K562 (cell line): Measurements from ENCODE around the gene PLEKHN1. TPM values are rescaled to one million over a fixed set of nuclear protein-coding genes. Genes with fewer than 3 reads are reported as not detected.

Source experiments
- ASH1L ChIP-seq: fragments of 450-650 bp; IDR thresholded peaks from 2 replicates; pipeline ENCODE4 v1.6.1; 2018; ENCODE audit warnings: borderline replicate concordance, mild to moderate bottlenecking, low read depth; ENCODE audit not compliant: partially characterized antibody
- CC2D1A ChIP-seq: fragments of 450-650 bp; IDR thresholded peaks from 2 replicates; pipeline ENCODE4 v1.6.1; 2017; ENCODE audit warnings: mild to moderate bottlenecking
- E2F4 ChIP-seq: sonication (generic); formaldehyde crosslinking; IDR thresholded peaks from 2 replicates; pipeline ENCODE4 v1.8.0; 2022; ENCODE audit warnings: mild to moderate bottlenecking, low read depth, missing genetic modification reagents
- MCM2 ChIP-seq: fragments of 450-650 bp; IDR thresholded peaks from 2 replicates; pipeline ENCODE4 v1.6.1; 2017; ENCODE audit warnings: low read depth, mild to moderate bottlenecking
- RBM17 ChIP-seq: fragments of 200-400 bp; formaldehyde crosslinking; IDR thresholded peaks from 2 replicates; pipeline ENCODE4 v1.6.1; 2017; ENCODE audit warnings: low read depth, mild to moderate bottlenecking, low read length, borderline replicate concordance
- SAP30 ChIP-seq: fragments of 200-600 bp; sonication (generic); IDR thresholded peaks from 2 replicates; pipeline ENCODE4 v1.6.1; 2012; ENCODE audit warnings: borderline replicate concordance, low read depth, mild to moderate bottlenecking, moderate library complexity, low read length, control low read depth, inconsistent platforms; ENCODE audit not compliant: insufficient read depth, poor library complexity, severe bottlenecking
- SIX5 ChIP-seq, 2 experiments: IDR thresholded peaks; 2 replicates each; pipeline ENCODE4 v1.6.1; 2011; ENCODE audit warnings: low read length in 2 of 2, borderline replicate concordance in 1 of 2, low read depth in 1 of 2, mild to moderate bottlenecking in 1 of 2, moderate library complexity in 1 of 2; ENCODE audit not compliant: insufficient read depth in 1 of 2
- TEAD4 ChIP-seq, 2 experiments: sonication (generic) in 1 of 2; formaldehyde crosslinking in 1 of 2; IDR thresholded peaks; 2 replicates each; pipeline versions ENCODE4 v1.6.1 to v1.8.0; 2012 to 2022; ENCODE audit warnings: borderline replicate concordance in 1 of 2, inconsistent platforms in 1 of 2, low read length in 1 of 2, mild to moderate bottlenecking in 1 of 2, missing genetic modification reagents in 1 of 2
- ZNF124 ChIP-seq: sonication (generic); formaldehyde crosslinking; IDR thresholded peaks from 2 replicates; pipeline ENCODE4 v1.8.1; 2022; ENCODE audit warnings: missing genetic modification reagents
- ZNF143 ChIP-seq: sonication (generic); formaldehyde crosslinking; IDR thresholded peaks from 2 replicates; pipeline ENCODE4 v1.9.0; 2022; ENCODE audit warnings: mild to moderate bottlenecking, missing genetic modification reagents
- ZNF384 ChIP-seq: IDR thresholded peaks from 2 replicates; pipeline ENCODE4 v1.6.1; 2012; ENCODE audit warnings: low read depth, low read length, improper control_type of control experiment
- polyA plus RNA-seq, 8 experiments: library from polyadenylated mRNA; depleted of rRNA in 4 of 8; stranded (reverse) in 5 of 8; unstranded in 3 of 8; fragments of >200 nt; fragmentation: Nextera tagmentation in 2 of 8; fragmentation: Illumina TruSeq in 1 of 8; extraction: Ambion mirVana in 2 of 8; extraction: Trizol in 1 of 8; gene quantifications; 2 replicates each; pipeline versions ENCODE4 v1.2.1 to v1.2.3, GENCODE V29; 2011 to 2014; ENCODE audit warnings: inconsistent platforms in 1 of 8, missing spikeins in 1 of 8
- total RNA-seq, 7 experiments: library from RNA; depleted of rRNA in 6 of 7; stranded (reverse); fragments of >200 nt in 6 of 7; fragmentation: Illumina TruSeq in 2 of 7; extraction: Trizol in 2 of 7; gene quantifications; 2 replicates each; pipeline versions ENCODE4 v1.2.1 to v1.2.3, GENCODE V29; 2011 to 2021; ENCODE audit warnings: low replicate concordance in 1 of 7
- TF ChIP-seq, protein P1 (sequence below): fragments of 200-600 bp; sonication (generic); IDR thresholded peaks from one replicate; pipeline ENCODE4 v1.6.1; 2012; ENCODE audit warnings: mild to moderate bottlenecking, low read depth, low read length, inconsistent platforms

PLEKHN1 gene
- total and polyA plus RNA-seq, 9 of the 15 experiments (the other 6 are each of a cell fraction or from before 2014, with no cell fraction given) = 0.07 to 1.5 (median 0.13) TPM; not detected in 2

DNA sequence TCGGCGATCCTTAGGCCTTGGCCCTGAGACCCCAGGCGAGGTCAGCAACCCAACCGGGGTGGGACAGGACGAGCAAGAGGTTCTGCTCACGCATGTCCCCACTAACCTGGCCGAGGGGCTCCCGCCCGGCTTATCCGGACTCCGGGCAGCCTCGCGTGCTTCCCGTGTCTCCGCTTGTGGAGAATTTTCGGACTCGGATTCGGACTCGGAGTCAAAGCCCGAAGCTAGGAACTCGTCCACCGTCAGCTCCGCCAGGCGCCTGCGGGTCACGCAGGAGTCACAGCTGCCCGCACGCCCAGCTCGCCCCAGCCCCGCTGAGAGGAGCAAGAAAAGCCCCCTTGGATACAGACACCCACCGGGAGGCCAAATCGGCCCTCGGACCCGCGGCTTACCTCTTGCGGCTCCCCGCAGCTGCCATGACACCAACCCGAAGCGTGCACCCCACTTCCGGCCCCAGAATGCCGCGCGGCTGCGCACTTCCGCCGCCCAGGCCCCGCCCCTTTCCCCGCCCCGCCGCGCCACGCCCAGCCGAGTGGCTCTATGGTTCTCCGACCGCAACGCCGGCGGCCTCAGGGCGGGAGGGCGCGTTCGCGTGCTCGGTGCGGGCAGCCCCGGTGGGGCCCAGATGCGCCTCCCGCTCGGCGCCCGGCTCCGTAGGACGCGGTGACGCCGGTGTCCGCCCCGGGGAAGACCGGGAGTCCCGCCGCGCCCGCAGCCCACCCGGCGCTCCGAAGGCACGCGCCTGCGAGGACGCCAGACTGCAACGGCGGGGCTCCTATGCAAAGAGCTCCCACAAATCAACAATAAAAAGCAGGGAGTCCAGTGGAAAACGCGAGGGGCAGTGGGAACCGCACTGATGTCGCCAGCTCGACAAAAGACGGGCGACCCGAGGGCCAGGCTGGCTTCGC, 7.2 kb upstream of the PLEKHN1 start, which contains the start of gene NOC2L (continued):
- TF ChIP-seq, protein P1, sequence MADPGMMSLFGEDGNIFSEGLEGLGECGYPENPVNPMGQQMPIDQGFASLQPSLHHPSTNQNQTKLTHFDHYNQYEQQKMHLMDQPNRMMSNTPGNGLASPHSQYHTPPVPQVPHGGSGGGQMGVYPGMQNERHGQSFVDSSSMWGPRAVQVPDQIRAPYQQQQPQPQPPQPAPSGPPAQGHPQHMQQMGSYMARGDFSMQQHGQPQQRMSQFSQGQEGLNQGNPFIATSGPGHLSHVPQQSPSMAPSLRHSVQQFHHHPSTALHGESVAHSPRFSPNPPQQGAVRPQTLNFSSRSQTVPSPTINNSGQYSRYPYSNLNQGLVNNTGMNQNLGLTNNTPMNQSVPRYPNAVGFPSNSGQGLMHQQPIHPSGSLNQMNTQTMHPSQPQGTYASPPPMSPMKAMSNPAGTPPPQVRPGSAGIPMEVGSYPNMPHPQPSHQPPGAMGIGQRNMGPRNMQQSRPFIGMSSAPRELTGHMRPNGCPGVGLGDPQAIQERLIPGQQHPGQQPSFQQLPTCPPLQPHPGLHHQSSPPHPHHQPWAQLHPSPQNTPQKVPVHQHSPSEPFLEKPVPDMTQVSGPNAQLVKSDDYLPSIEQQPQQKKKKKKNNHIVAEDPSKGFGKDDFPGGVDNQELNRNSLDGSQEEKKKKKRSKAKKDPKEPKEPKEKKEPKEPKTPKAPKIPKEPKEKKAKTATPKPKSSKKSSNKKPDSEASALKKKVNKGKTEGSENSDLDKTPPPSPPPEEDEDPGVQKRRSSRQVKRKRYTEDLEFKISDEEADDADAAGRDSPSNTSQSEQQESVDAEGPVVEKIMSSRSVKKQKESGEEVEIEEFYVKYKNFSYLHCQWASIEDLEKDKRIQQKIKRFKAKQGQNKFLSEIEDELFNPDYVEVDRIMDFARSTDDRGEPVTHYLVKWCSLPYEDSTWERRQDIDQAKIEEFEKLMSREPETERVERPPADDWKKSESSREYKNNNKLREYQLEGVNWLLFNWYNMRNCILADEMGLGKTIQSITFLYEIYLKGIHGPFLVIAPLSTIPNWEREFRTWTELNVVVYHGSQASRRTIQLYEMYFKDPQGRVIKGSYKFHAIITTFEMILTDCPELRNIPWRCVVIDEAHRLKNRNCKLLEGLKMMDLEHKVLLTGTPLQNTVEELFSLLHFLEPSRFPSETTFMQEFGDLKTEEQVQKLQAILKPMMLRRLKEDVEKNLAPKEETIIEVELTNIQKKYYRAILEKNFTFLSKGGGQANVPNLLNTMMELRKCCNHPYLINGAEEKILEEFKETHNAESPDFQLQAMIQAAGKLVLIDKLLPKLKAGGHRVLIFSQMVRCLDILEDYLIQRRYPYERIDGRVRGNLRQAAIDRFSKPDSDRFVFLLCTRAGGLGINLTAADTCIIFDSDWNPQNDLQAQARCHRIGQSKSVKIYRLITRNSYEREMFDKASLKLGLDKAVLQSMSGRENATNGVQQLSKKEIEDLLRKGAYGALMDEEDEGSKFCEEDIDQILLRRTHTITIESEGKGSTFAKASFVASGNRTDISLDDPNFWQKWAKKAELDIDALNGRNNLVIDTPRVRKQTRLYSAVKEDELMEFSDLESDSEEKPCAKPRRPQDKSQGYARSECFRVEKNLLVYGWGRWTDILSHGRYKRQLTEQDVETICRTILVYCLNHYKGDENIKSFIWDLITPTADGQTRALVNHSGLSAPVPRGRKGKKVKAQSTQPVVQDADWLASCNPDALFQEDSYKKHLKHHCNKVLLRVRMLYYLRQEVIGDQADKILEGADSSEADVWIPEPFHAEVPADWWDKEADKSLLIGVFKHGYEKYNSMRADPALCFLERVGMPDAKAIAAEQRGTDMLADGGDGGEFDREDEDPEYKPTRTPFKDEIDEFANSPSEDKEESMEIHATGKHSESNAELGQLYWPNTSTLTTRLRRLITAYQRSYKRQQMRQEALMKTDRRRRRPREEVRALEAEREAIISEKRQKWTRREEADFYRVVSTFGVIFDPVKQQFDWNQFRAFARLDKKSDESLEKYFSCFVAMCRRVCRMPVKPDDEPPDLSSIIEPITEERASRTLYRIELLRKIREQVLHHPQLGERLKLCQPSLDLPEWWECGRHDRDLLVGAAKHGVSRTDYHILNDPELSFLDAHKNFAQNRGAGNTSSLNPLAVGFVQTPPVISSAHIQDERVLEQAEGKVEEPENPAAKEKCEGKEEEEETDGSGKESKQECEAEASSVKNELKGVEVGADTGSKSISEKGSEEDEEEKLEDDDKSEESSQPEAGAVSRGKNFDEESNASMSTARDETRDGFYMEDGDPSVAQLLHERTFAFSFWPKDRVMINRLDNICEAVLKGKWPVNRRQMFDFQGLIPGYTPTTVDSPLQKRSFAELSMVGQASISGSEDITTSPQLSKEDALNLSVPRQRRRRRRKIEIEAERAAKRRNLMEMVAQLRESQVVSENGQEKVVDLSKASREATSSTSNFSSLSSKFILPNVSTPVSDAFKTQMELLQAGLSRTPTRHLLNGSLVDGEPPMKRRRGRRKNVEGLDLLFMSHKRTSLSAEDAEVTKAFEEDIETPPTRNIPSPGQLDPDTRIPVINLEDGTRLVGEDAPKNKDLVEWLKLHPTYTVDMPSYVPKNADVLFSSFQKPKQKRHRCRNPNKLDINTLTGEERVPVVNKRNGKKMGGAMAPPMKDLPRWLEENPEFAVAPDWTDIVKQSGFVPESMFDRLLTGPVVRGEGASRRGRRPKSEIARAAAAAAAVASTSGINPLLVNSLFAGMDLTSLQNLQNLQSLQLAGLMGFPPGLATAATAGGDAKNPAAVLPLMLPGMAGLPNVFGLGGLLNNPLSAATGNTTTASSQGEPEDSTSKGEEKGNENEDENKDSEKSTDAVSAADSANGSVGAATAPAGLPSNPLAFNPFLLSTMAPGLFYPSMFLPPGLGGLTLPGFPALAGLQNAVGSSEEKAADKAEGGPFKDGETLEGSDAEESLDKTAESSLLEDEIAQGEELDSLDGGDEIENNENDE = no peak
- TF ChIP-seq MCM2 (no peak), ZNF124 (CRISPR knock-in tag) (no peak), E2F4 (no peak; the same call in 1 of the 2 replicates), TEAD4 (IDR thresholded peaks at IDR 0.05; ENCODE audit: low read length) (no peak), TEAD4 (CRISPR knock-in tag; IDR thresholded peaks at IDR 0.05; ENCODE audit: borderline replicate concordance) (peak; percentile 70; the same call in 1 of the 2 replicates), CC2D1A (no peak), ZNF143 (CRISPR knock-in tag) (peak; percentile 77), SAP30 (peak; percentile 94), RBM17 (no peak), ASH1L (no peak), SIX5 (IDR thresholded peaks at IDR 0.05; ENCODE audit: borderline replicate concordance in 1 of 2, insufficient read depth in 1 of 2, low read depth in 1 of 2, low read length in 2 of 2) (no peak), ZNF384 (no peak)
